Choroid plexus epithelial cell (primary cell): ENCODE data around the gene HSD11B1.
A peak's percentile ranks its signal among the peaks of the same experiment; 100 is the strongest.

Experiments
- DNase-seq: peaks from one replicate; pipeline ENCODE4 v3.0.0-alpha.2; 2010; ENCODE audit warnings: low read depth
- H3K4me3 ChIP-seq: 2 replicates; pipeline ENCODE4 v1.5.1; 2011; ENCODE audit warnings: low read depth, mild to moderate bottlenecking, control low read depth, low read length, moderate library complexity
- CTCF ChIP-seq: conservative IDR thresholded peaks from 2 replicates; pipeline ENCODE4 v1.5.1; 2011; ENCODE audit warnings: low read depth, mild to moderate bottlenecking, control low read depth, inconsistent platforms, low read length, moderate library complexity

The HSD11B1 gene

GRCh38 chr1:209778102-209778501, 73.5 kb downstream of the HSD11B1 start:
- no peak for DNase-seq
- no peak overlapping the region for H3K4me3 ChIP-seq
- TF ChIP-seq CTCF = no peak

DNA sequence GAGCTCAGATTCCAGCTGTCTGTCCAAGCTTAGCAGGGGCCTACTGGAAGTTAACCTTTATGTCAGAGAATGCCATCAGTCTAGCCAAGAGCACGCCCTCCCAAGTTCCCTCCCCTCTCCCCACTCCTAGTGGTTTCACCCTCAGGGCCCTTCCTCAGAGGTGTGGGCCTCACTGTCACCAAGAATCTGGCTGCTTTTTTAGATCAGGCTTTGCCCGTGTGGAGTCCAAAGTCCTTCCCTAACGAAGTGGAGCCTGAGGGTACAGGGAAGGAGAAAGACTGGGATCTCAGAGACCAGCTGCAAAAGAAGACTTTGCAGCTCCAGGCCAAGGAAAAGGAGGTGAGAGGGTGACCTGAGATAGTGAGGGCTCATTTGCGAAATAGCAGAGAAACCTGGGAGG, 75.6 kb downstream of the HSD11B1 start:
- TF ChIP-seq CTCF = no peak
- H3K4me3 ChIP-seq = no peak overlapping the region
- DNase-seq = no peak

DNA sequence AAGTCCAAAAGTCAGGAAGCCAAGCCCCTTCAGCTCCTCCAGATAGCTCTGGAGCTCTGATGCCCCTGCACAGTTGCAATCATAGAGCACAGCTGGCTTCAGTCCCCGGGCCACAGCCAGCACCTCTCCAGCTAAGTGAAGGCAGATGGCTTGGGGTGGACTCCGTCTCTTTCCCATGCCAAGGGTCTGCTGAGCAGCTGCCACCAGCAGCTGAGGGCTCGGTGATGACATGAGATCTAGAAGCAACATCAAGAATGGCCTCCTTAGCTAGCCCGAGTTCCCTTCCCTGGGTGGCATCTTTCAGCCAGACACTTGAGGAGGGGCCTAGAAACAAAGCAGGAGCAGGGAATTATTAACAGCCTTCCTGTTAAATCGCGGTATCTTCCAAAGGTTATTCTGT, 78.7 kb downstream of the HSD11B1 start:
- no peak for TF ChIP-seq CTCF
- no peak for DNase-seq
- peak overlapping the region; percentile 91 for H3K4me3 ChIP-seq
